Prostate gland (tissue), 2 donors: ENCODE results near the gene ARHGAP24. TPM values are rescaled to one million over a fixed set of nuclear protein-coding genes. Genes with fewer than 3 reads are reported as not detected.

ENCODE experiments used
- DNase-seq: peaks from one replicate; pipeline ENCODE4 v3.0.0-alpha.2; 2019; ENCODE audit warnings: low spot score
- H3K27ac ChIP-seq, 2 donors: fragments of 200-600 bp; sonication (generic); 2 replicates each; pipeline ENCODE4 v1.5.1; 2017 to 2019
- H3K27me3 ChIP-seq: fragments of 200-600 bp; sonication (generic); replicated peaks from 2 replicates; pipeline ENCODE4 v1.5.1; 2019; ENCODE audit not compliant: insufficient read depth
- H3K36me3 ChIP-seq, 2 donors: fragments of 200-600 bp; sonication (generic); 1 replicate in 1 of 2; 2 replicates in 1 of 2; pipeline versions ENCODE4 v1.5.1 to v1.8.1; 2017 to 2019
- H3K4me1 ChIP-seq: fragments of 200-600 bp; sonication (generic); replicated peaks from 2 replicates; pipeline ENCODE4 v1.5.1; 2019
- H3K4me3 ChIP-seq, 2 donors: fragments of 200-600 bp; sonication (generic); 2 replicates each; pipeline ENCODE4 v1.5.1; 2017 to 2019
- H3K9me3 ChIP-seq: fragments of 200-600 bp; sonication (generic); 2 replicates; pipeline ENCODE4 v1.5.1; 2017
- POLR2A ChIP-seq: fragments of 450-650 bp; IDR thresholded peaks from one replicate; pipeline ENCODE4 v1.6.1; 2016; ENCODE audit warnings: antibody characterized with exemption, mild to moderate bottlenecking
- POLR2AphosphoS5 ChIP-seq: sonication (generic); formaldehyde crosslinking; IDR thresholded peaks from one replicate; pipeline ENCODE4 v1.6.1; 2017; ENCODE audit warnings: antibody characterized with exemption
- WGBS: methylation state at CpG from one replicate; pipeline ENCODE4 v1.1.5; 2018; 5-methylcytosine and 5-hydroxymethylcytosine counted together
- intact Hi-C: fragments of 100-400 bp; cut with DNase I; formaldehyde crosslinking; loops from one replicate; pipeline ENCODE4 v1.14.2; 2022
- total RNA-seq, 2 donors: library from RNA; depleted of rRNA; stranded (reverse); fragments of >200 nt; gene quantifications; one replicate each; pipeline ENCODE4 v1.1.0, GENCODE V29; 2016
- TF ChIP-seq, protein P1 (sequence below), 4 experiments: fragments of 200-600 bp in 2 of 4; fragments of 450-650 bp in 2 of 4; sonication (generic) in 2 of 4; IDR thresholded peaks; 1 replicate in 3 of 4; 2 replicates in 1 of 4; pipeline ENCODE4 v1.5.1; 2016 to 2019; ENCODE audit warnings: antibody characterized with exemption in 4 of 4, mild to moderate bottlenecking in 2 of 4, moderate library complexity in 2 of 4

Gene ARHGAP24
- total RNA-seq, 2 donors from 2014 or later = 6.7 to 7.4 TPM

DNA sequence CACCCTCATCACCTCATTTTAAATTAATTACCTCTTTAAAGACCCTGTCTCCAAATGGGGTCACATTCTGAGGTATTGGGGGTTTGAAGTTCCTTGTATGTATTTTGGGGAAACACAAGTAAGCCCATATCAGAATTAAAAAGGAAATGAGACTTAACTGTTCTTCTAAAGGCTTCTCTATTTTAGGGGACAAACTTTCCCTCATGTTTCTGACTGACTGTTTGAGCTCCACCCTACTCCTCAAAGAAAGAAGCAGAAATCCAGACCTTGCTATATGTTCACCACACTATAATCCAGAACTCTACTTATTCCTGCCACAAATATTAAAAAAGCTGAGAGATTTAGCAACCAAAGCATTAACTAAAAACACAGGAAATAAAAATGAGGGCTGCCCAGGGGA lies 258.8 kb downstream of the ARHGAP24 start:
- Histone ChIP-seq H3K27ac (no peak overlapping the region), H3K9me3 (no peaks in the 10 kb centered on the region), H3K4me1 (no peaks in the 10 kb centered on the region), H3K36me3 (no peaks in the 10 kb centered on the region), H3K4me3 (no peak overlapping the region), H3K27me3 (no peaks in the 10 kb centered on the region)
- no peak for DNase-seq
- intact Hi-C loops = no loop called here
- TF ChIP-seq POLR2A = no peak
- TF ChIP-seq, protein P1, sequence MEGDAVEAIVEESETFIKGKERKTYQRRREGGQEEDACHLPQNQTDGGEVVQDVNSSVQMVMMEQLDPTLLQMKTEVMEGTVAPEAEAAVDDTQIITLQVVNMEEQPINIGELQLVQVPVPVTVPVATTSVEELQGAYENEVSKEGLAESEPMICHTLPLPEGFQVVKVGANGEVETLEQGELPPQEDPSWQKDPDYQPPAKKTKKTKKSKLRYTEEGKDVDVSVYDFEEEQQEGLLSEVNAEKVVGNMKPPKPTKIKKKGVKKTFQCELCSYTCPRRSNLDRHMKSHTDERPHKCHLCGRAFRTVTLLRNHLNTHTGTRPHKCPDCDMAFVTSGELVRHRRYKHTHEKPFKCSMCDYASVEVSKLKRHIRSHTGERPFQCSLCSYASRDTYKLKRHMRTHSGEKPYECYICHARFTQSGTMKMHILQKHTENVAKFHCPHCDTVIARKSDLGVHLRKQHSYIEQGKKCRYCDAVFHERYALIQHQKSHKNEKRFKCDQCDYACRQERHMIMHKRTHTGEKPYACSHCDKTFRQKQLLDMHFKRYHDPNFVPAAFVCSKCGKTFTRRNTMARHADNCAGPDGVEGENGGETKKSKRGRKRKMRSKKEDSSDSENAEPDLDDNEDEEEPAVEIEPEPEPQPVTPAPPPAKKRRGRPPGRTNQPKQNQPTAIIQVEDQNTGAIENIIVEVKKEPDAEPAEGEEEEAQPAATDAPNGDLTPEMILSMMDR (IDR thresholded peaks at IDR 0.05) = no peak

GRCh38 chr4:85734424-85734831 lies 259.5 kb downstream of the ARHGAP24 start:
- 67% methylated on average over 1 of the region's 1 CpG for WGBS
- intact Hi-C loops = no loop called here
- no peaks in the 10 kb centered on the region for H3K36me3 ChIP-seq
- TF ChIP-seq, protein P1 (IDR thresholded peaks at IDR 0.05) = no peak
- TF ChIP-seq POLR2A (no peak), POLR2AphosphoS5 (no peak)
- H3K9me3 ChIP-seq = no peaks in the 10 kb centered on the region
- no peaks in the 10 kb centered on the region for H3K4me1 ChIP-seq
- H3K27ac ChIP-seq = no peak overlapping the region
- H3K27me3 ChIP-seq = no peaks in the 10 kb centered on the region
- DNase-seq = no peak
- no peak overlapping the region for H3K4me3 ChIP-seq

GRCh38 chr4:85736571-85736970 lies 261.6 kb downstream of the ARHGAP24 start:
- H3K9me3 ChIP-seq = no peaks in the 10 kb centered on the region
- no peak for DNase-seq
- no peak overlapping the region for H3K4me3 ChIP-seq
- intact Hi-C loops = no loop called here
- no peaks in the 10 kb centered on the region for H3K36me3 ChIP-seq
- no peak overlapping the region for H3K27ac ChIP-seq
- H3K4me1 ChIP-seq = no peaks in the 10 kb centered on the region
- WGBS = 93% methylated on average over 2 of the region's 2 CpGs
- no peaks in the 10 kb centered on the region for H3K27me3 ChIP-seq
- TF ChIP-seq POLR2A (no peak), POLR2AphosphoS5 (no peak)
- TF ChIP-seq, protein P1 (IDR thresholded peaks at IDR 0.05) = no peak

GRCh38 chr4:85737254-85737653 lies 262.3 kb downstream of the ARHGAP24 start:
- H3K27me3 ChIP-seq = no peaks in the 10 kb centered on the region
- no peak overlapping the region for H3K4me3 ChIP-seq
- no peak overlapping the region for H3K27ac ChIP-seq
- no peaks in the 10 kb centered on the region for H3K4me1 ChIP-seq
- TF ChIP-seq, protein P1 (IDR thresholded peaks at IDR 0.05) = no peak
- no peak for TF ChIP-seq POLR2A
- TF ChIP-seq POLR2AphosphoS5 = no peak
- DNase-seq = no peak
- 93% methylated on average over 1 of the region's 1 CpG for WGBS
- no peaks in the 10 kb centered on the region for H3K9me3 ChIP-seq
- no peaks in the 10 kb centered on the region for H3K36me3 ChIP-seq
- intact Hi-C loops = no loop called here

DNA sequence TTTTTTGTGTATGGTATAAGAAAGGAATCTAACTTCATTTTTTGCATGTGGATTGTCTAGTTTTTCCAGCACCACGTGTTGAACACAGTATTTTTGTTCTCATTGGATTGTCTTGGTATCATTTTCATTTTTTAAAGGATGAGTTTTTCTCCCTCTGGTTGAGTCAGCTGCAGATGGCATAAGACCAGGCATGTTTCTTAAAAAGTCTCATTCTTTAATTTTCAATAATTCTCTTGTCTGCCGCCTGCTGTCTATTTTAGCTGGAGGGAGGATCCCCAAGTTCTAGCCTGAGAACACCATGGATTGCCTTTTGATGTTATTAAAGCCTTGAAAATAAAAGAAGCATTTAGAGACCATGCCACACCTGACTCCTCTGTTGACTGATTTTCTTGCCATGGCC lies 263.8 kb downstream of the ARHGAP24 start:
- no peak for TF ChIP-seq POLR2A
- TF ChIP-seq POLR2AphosphoS5 = no peak
- TF ChIP-seq, protein P1 (IDR thresholded peaks at IDR 0.05) = no peak
- H3K36me3 ChIP-seq = no peaks in the 10 kb centered on the region
- no peaks in the 10 kb centered on the region for H3K27me3 ChIP-seq
- H3K27ac ChIP-seq = no peak overlapping the region
- 60% methylated on average over 2 of the region's 2 CpGs for WGBS
- no peak for DNase-seq
- no peaks in the 10 kb centered on the region for H3K4me1 ChIP-seq
- no peak overlapping the region for H3K4me3 ChIP-seq
- H3K9me3 ChIP-seq = no peaks in the 10 kb centered on the region
- intact Hi-C loops = no loop called here
